Measurements from ENCODE around the gene PRKX.
"Not testable (repeated sequence)": the region's sequence is repeated elsewhere in the genome, so short reads cannot be mapped to it uniquely, and the experiment has no call there.

PRKX gene

DNA sequence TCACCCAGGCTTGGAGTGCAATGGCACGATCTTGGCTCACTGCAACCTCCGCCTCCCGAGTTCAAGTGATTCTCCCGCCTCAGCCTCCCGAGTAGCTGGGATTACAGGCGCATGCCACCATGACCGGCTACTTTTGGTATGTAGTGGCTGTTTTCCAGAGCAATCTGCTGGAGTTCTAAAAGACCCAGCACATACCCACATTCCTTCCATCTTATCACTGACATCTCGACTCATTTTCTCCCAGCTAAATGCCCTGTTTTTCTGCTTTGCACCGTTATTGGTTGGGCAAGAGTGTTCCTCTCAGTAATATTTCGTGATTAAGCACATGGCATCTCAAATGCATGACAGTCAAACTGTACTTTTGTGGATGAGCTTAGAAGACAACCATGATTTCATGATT, 53.7 kb downstream of the PRKX start:
- TF ChIP-seq, protein P1, sequence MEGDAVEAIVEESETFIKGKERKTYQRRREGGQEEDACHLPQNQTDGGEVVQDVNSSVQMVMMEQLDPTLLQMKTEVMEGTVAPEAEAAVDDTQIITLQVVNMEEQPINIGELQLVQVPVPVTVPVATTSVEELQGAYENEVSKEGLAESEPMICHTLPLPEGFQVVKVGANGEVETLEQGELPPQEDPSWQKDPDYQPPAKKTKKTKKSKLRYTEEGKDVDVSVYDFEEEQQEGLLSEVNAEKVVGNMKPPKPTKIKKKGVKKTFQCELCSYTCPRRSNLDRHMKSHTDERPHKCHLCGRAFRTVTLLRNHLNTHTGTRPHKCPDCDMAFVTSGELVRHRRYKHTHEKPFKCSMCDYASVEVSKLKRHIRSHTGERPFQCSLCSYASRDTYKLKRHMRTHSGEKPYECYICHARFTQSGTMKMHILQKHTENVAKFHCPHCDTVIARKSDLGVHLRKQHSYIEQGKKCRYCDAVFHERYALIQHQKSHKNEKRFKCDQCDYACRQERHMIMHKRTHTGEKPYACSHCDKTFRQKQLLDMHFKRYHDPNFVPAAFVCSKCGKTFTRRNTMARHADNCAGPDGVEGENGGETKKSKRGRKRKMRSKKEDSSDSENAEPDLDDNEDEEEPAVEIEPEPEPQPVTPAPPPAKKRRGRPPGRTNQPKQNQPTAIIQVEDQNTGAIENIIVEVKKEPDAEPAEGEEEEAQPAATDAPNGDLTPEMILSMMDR (IDR thresholded peaks at IDR 0.05; ENCODE audit: insufficient read depth, low read length, poor library complexity, severe bottlenecking), result no peak
- Histone ChIP-seq H3K36me3 (ENCODE audit: control insufficient read depth, insufficient read depth, low read length) (peaks cover 3% of the 10 kb centered on the region), H3K27me3 (replicated peaks; ENCODE audit: control insufficient read depth, insufficient read depth, low read length) (no peaks in the 10 kb centered on the region), H3K4me3 (replicated peaks; ENCODE audit: low read depth, low read length) (no peak overlapping the region)
- no peak for DNase-seq (ENCODE audit: extremely low read depth, insufficient read length)

DNA sequence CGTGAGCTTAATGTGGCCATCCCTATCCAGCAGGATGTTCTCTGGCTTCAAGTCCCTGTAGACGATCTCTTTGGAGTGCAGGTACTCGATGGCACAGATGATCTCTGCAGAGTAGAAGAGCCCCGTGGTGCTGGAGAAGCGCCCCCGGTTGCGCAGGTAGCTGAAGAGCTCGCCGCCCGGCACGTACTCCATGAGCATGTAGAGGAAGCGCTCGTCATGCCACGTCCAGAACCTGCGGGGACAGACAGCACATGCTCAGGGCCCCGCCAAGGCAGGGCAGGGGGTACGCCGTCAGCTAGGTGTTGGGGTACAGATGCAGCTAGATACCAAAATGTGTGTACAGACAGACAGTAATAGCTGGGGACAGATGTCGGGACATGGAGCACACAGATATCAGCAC, 58.3 kb downstream of the PRKX start:
- no peak overlapping the region for H3K4me3 ChIP-seq (replicated peaks; ENCODE audit: low read depth, low read length)
- H3K36me3 ChIP-seq (ENCODE audit: control insufficient read depth, insufficient read depth, low read length), result peaks cover 5% of the 10 kb centered on the region
- H3K27me3 ChIP-seq (replicated peaks; ENCODE audit: control insufficient read depth, insufficient read depth, low read length), result no peaks in the 10 kb centered on the region
- TF ChIP-seq, protein P1 (IDR thresholded peaks at IDR 0.05; ENCODE audit: insufficient read depth, low read length, poor library complexity, severe bottlenecking), result no peak
- DNase-seq (ENCODE audit: extremely low read depth, insufficient read length), result no peak

DNA sequence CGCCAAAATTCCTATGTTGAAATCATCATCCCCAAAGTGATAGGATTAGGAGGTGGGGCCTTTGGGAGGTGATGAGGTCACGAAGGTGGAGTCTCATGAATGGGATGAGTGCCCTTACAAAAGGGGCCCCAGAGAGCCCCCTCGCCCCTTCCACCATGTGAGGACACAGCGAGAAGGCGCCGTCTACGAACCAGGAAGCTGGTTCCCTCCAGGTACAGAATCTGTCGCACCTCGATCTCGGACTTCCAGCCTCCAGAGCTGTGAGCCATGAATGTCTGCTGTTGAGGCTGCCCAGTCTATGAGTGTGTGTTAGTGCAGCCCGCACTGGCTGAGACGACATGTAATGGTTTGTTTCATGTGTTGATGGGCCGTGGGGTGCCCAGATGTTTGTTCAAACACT, 60.3 kb downstream of the PRKX start:
- H3K27me3 ChIP-seq (replicated peaks; ENCODE audit: control insufficient read depth, insufficient read depth, low read length), result no peaks in the 10 kb centered on the region
- TF ChIP-seq, protein P1 (IDR thresholded peaks at IDR 0.05; ENCODE audit: insufficient read depth, low read length, poor library complexity, severe bottlenecking), result no peak
- DNase-seq (ENCODE audit: extremely low read depth, insufficient read length), result no peak
- peaks cover 5% of the 10 kb centered on the region for H3K36me3 ChIP-seq (ENCODE audit: control insufficient read depth, insufficient read depth, low read length)
- no peak overlapping the region for H3K4me3 ChIP-seq (replicated peaks; ENCODE audit: low read depth, low read length)

DNA sequence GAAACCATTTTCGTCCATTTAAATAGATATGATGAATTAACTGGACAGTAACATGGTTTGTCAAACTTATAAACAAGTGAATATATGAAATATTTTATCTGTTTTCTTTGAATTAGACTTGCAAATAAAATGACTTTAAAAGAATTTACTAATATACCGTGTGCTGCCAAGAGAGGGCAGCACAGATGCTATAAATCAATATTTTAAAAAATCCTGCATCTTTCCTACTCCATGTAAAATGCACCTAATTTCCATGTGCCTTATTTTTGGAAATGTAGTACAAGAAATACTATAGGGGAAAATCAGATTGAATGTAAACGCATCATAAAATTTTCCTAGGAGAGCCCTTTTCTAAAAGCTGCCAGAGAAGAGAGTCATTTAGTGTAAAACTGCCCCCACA, 62.2 kb downstream of the PRKX start:
- DNase-seq (ENCODE audit: extremely low read depth, insufficient read length), result no peak
- TF ChIP-seq, protein P1 (IDR thresholded peaks at IDR 0.05; ENCODE audit: insufficient read depth, low read length, poor library complexity, severe bottlenecking), result peak; percentile 49
- peaks cover 5% of the 10 kb centered on the region for H3K36me3 ChIP-seq (ENCODE audit: control insufficient read depth, insufficient read depth, low read length)
- no peak overlapping the region for H3K4me3 ChIP-seq (replicated peaks; ENCODE audit: low read depth, low read length)
- H3K27me3 ChIP-seq (replicated peaks; ENCODE audit: control insufficient read depth, insufficient read depth, low read length), result no peaks in the 10 kb centered on the region

DNA sequence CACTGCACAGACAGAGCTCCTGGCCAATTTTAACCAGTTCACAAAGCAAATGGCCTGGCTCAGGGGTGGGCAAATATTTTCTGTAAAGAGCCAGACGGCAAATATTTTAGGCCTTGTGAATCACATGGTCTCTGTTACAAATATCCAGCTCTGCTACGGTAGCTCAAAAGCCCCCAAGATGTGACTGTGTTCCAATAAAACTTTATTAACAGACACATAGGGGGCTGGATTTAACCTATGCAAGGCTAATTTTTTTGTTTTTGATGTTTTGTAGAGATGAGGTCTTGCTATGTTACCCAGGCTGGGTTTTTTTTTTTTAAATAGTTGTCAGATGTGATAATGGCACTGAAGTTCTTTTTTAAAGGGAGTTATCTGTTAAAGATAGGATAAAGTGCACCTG, 65.4 kb downstream of the PRKX start:
- TF ChIP-seq, protein P1 (IDR thresholded peaks at IDR 0.05; ENCODE audit: insufficient read depth, low read length, poor library complexity, severe bottlenecking), result no peak
- Histone ChIP-seq H3K4me3 (replicated peaks; ENCODE audit: low read depth, low read length) (no peak overlapping the region), H3K36me3 (ENCODE audit: control insufficient read depth, insufficient read depth, low read length) (peaks cover 3% of the 10 kb centered on the region), H3K27me3 (replicated peaks; ENCODE audit: control insufficient read depth, insufficient read depth, low read length) (no peaks in the 10 kb centered on the region)
- DNase-seq (ENCODE audit: extremely low read depth, insufficient read length), result no peak

DNA sequence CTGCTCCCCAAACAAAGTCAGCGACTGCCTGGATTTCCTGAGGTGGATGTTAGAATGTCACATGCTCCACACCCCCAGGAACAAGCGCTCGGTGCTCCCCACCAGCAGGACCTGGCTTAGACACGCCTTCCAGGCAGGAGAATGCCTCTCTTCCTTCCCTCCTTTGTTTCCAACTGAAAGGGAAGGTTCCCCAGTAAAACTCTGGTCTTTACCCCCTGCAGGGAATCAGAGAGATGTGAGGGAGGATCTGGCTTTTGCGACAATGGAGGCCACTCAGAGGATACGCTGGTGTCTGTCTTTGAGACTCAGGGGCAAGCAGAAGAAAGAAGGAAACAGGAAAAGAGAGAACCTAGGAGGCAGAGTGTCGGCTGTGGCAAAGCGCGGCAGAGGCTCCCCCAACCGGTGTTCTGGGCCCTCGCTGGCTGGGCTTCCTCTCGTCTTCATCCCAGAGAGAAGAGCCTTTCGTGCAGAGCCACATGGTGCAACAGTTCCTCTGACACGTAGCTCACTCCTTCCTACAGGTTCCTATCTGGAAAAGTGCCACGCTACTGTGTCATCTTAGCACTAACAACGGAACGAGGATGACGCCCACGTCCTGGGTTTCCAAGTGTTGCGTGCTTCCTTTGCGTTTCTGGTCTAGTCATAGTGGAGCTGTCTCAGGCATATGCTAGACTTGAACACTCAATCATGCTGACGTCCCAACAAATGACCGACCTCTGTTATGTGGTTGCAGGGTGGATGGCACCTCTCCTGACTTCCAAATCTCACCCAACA, 73.4 kb downstream of the PRKX start:
- not testable (repeated sequence) for H3K36me3 ChIP-seq (ENCODE audit: control insufficient read depth, insufficient read depth, low read length); DNase-seq (ENCODE audit: extremely low read depth, insufficient read length); H3K27me3 ChIP-seq (replicated peaks; ENCODE audit: control insufficient read depth, insufficient read depth, low read length); H3K4me3 ChIP-seq (replicated peaks; ENCODE audit: low read depth, low read length)
